Endometrium (tissue), 2 donors: ENCODE data around the gene ADGRB2.

ENCODE experiments used
- FAIRE-seq: peaks from 2 replicates; lab custom pipeline; 2012; peaks lifted over from hg19 to GRCh38; lab: Jason Lieb, UNC
- donor health status: control.
- donor health status: control.

The ADGRB2 gene

GRCh38 chr1:31764312-31765040 is at the start of gene ADGRB2:
TSS of gene ADGRB2 (minus strand) at chr1:31764340. CDS start at chr1:31757221, 7,119 bp downstream.
- no peak for FAIRE-seq

GRCh38 chr1:31812158-31812829 is 48.2 kb upstream of the ADGRB2 start:
- no peak for FAIRE-seq

GRCh38 chr1:31811605-31812004 is 47.5 kb upstream of the ADGRB2 start:
- no peak for FAIRE-seq

- no peak for FAIRE-seq
Observed at GRCh38 chr1:31809698-31810097, 45.6 kb upstream of the ADGRB2 start.

GRCh38 chr1:31807273-31808048 is 43.3 kb upstream of the ADGRB2 start:
- no peak for FAIRE-seq

- no peak for FAIRE-seq
Observed at GRCh38 chr1:31805318-31805717, 41.2 kb upstream of the ADGRB2 start.

GRCh38 chr1:31804098-31804497 is 40.0 kb upstream of the ADGRB2 start:
- no peak for FAIRE-seq

- FAIRE-seq = no peak
Observed at GRCh38 chr1:31803610-31804009, 39.5 kb upstream of the ADGRB2 start.

- no peak for FAIRE-seq
Observed at GRCh38 chr1:31802190-31803150, 38.3 kb upstream of the ADGRB2 start.

- no peak for FAIRE-seq
Observed at GRCh38 chr1:31801458-31801857, 37.3 kb upstream of the ADGRB2 start.

- FAIRE-seq = no peak
Observed at GRCh38 chr1:31800674-31800967, 36.5 kb upstream of the ADGRB2 start.

GRCh38 chr1:31799895-31800673 is 35.9 kb upstream of the ADGRB2 start:
- no peak for FAIRE-seq

- FAIRE-seq = no peak
Observed at GRCh38 chr1:31799196-31799894, 35.2 kb upstream of the ADGRB2 start.

- no peak for FAIRE-seq
Observed at GRCh38 chr1:31798433-31799195, 34.5 kb upstream of the ADGRB2 start.

- no peak for FAIRE-seq
Observed at GRCh38 chr1:31798086-31798432, 33.9 kb upstream of the ADGRB2 start.

- no peak for FAIRE-seq
Observed at GRCh38 chr1:31797216-31797615, 33.1 kb upstream of the ADGRB2 start.

- no peak for FAIRE-seq
Observed at GRCh38 chr1:31796707-31797106, 32.6 kb upstream of the ADGRB2 start.

GRCh38 chr1:31795801-31796621 is 31.9 kb upstream of the ADGRB2 start:
- FAIRE-seq = no peak

- FAIRE-seq = no peak
Observed at GRCh38 chr1:31795096-31795675, 31.0 kb upstream of the ADGRB2 start.
